ENCODE results near the gene KBTBD6. TPM values are rescaled to one million over a fixed set of nuclear protein-coding genes. Genes with fewer than 3 reads are reported as not detected.

The KBTBD6 gene
- total RNA-seq, 1 donor from 2014 or later, result 18.4 TPM

GRCh38 chr13:41152005-41152404 is 19.4 kb upstream of the KBTBD6 start:
- TF ChIP-seq CTCF (conservative IDR thresholded peaks at IDR 0.05), result no peak
- H3K4me1 Mint-ChIP-seq (ENCODE audit: unreplicated experiment), result no peaks in the 10 kb centered on the region
- H3K27me3 Mint-ChIP-seq, result no peaks in the 10 kb centered on the region
- peaks cover 25% of the 10 kb centered on the region for H3K9me3 Mint-ChIP-seq
- no peak for DNase-seq (ENCODE audit: extremely low spot score, unreplicated experiment)
- no peak overlapping the region for H3K27ac Mint-ChIP-seq
- H3K4me3 Mint-ChIP-seq, result no peak overlapping the region
- H3K36me3 Mint-ChIP-seq, result peaks cover 34% of the 10 kb centered on the region

GRCh38 chr13:41150058-41150457 is 17.5 kb upstream of the KBTBD6 start:
- Mint-ChIP-seq H3K27me3 (no peaks in the 10 kb centered on the region), H3K27ac (no peak overlapping the region)

GRCh38 chr13:41148419-41149283 is 16.0 kb upstream of the KBTBD6 start:
- Mint-ChIP-seq H3K4me1 (ENCODE audit: unreplicated experiment) (no peaks in the 10 kb centered on the region), H3K27me3 (no peaks in the 10 kb centered on the region), H3K4me3 (no peak overlapping the region), H3K27ac (no peak overlapping the region), H3K36me3 (peaks cover 34% of the 10 kb centered on the region), H3K9me3 (peaks cover 25% of the 10 kb centered on the region)
- DNase-seq (ENCODE audit: extremely low spot score, unreplicated experiment), result no peak
- no peak for TF ChIP-seq CTCF (conservative IDR thresholded peaks at IDR 0.05)

More at GRCh38 chr13:41150058-41150457, 17.5 kb upstream of the KBTBD6 start:
- Mint-ChIP-seq H3K4me3 (no peak overlapping the region), H3K36me3 (peaks cover 34% of the 10 kb centered on the region), H3K9me3 (peaks cover 25% of the 10 kb centered on the region), H3K4me1 (ENCODE audit: unreplicated experiment) (no peaks in the 10 kb centered on the region)
- no peak for TF ChIP-seq CTCF (conservative IDR thresholded peaks at IDR 0.05)
- DNase-seq (ENCODE audit: extremely low spot score, unreplicated experiment), result no peak

- no peak for DNase-seq (ENCODE audit: extremely low spot score, unreplicated experiment)
- Mint-ChIP-seq H3K9me3 (peaks cover 16% of the 10 kb centered on the region), H3K4me3 (no peak overlapping the region), H3K4me1 (ENCODE audit: unreplicated experiment) (no peaks in the 10 kb centered on the region), H3K27ac (no peak overlapping the region), H3K27me3 (no peaks in the 10 kb centered on the region), H3K36me3 (peaks cover 19% of the 10 kb centered on the region)
- no peak for TF ChIP-seq CTCF (conservative IDR thresholded peaks at IDR 0.05)
Measured at GRCh38 chr13:41145136-41145908, 12.7 kb upstream of the KBTBD6 start.

GRCh38 chr13:41144576-41144975 is 12.0 kb upstream of the KBTBD6 start:
- no peak for DNase-seq (ENCODE audit: extremely low spot score, unreplicated experiment)
- no peak for TF ChIP-seq CTCF (conservative IDR thresholded peaks at IDR 0.05)
- peaks cover 16% of the 10 kb centered on the region for H3K9me3 Mint-ChIP-seq
- no peak overlapping the region for H3K4me3 Mint-ChIP-seq
- no peaks in the 10 kb centered on the region for H3K4me1 Mint-ChIP-seq (ENCODE audit: unreplicated experiment)
- peaks cover 19% of the 10 kb centered on the region for H3K36me3 Mint-ChIP-seq
- no peaks in the 10 kb centered on the region for H3K27me3 Mint-ChIP-seq
- H3K27ac Mint-ChIP-seq, result no peak overlapping the region

All from type B pancreatic cell (in vitro differentiated cells).